GM06990 (cell line): ENCODE data around the gene CFAP46.
"Not testable (repeated sequence)": the region's sequence is repeated elsewhere in the genome, so short reads cannot be mapped to it uniquely, and the experiment has no call there.

Source experiments
- DNase-seq: peaks from one replicate; pipeline ENCODE4 v3.0.0-alpha.2; 2011; ENCODE audit not compliant: insufficient read length; ENCODE audit errors: extremely low read depth
- H3K27me3 ChIP-seq: replicated peaks from 2 replicates; pipeline ENCODE4 v1.6.0; 2011; ENCODE audit warnings: low read length; ENCODE audit not compliant: control insufficient read depth, insufficient read depth
- H3K36me3 ChIP-seq: 2 replicates; pipeline ENCODE4 v1.5.1; 2011; ENCODE audit warnings: low read length; ENCODE audit not compliant: control insufficient read depth, insufficient read depth
- H3K4me3 ChIP-seq: replicated peaks from 2 replicates; pipeline ENCODE4 v1.5.1; 2011; ENCODE audit warnings: low read depth, mild to moderate bottlenecking, control low read depth, low read length
- TF ChIP-seq, protein P1 (sequence below): IDR thresholded peaks from 2 replicates; pipeline ENCODE4 v1.5.1; 2011; ENCODE audit warnings: low read length, control low read depth, mild to moderate bottlenecking, inconsistent platforms; ENCODE audit not compliant: insufficient read depth, poor library complexity, severe bottlenecking

The CFAP46 gene

DNA sequence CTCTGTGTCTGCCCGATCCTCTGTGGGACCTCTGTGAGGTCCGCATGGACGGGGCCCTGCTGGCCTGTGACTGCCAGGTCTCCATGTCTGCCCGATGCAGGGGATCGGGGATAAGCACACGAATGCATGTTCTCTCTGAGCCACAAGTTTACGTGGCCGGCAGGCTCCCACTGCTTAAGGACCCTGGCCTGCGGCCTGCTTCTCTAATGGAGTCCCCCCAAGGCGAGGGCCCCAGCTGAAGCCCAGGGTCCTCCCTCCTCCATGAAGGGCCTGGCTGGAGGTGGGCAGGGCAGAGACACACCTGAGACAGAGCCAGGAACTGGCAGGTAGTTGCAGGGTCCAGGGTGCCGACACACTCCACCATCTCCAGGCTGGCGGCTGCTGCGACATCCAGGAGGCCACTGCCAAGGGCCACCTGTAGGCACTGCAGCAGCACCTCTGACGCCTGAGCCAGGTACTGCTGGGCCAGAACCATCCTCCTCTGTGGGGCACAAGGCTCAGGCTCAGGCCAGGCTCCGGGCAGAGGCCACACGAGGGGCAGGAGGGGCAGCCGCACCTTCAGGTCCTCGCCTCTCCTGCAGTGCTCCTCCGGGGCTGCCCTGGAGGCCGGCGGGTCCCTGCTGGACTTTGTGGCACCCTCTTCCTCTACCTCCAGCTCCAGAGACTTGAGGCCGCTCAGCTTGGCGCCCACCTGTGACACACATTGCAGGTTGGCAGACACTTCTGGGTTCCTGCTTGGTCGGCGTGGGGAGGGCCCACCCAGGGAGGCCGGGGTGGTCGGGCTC is 95.5 kb downstream of the CFAP46 start:
- Histone ChIP-seq H3K36me3 (no peaks in the 10 kb centered on the region), H3K4me3 (no peak overlapping the region), H3K27me3 (no peaks in the 10 kb centered on the region; the same call in 1 of the 2 replicates)
- DNase-seq, result no peak
- TF ChIP-seq, protein P1, sequence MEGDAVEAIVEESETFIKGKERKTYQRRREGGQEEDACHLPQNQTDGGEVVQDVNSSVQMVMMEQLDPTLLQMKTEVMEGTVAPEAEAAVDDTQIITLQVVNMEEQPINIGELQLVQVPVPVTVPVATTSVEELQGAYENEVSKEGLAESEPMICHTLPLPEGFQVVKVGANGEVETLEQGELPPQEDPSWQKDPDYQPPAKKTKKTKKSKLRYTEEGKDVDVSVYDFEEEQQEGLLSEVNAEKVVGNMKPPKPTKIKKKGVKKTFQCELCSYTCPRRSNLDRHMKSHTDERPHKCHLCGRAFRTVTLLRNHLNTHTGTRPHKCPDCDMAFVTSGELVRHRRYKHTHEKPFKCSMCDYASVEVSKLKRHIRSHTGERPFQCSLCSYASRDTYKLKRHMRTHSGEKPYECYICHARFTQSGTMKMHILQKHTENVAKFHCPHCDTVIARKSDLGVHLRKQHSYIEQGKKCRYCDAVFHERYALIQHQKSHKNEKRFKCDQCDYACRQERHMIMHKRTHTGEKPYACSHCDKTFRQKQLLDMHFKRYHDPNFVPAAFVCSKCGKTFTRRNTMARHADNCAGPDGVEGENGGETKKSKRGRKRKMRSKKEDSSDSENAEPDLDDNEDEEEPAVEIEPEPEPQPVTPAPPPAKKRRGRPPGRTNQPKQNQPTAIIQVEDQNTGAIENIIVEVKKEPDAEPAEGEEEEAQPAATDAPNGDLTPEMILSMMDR, result no peak

DNA sequence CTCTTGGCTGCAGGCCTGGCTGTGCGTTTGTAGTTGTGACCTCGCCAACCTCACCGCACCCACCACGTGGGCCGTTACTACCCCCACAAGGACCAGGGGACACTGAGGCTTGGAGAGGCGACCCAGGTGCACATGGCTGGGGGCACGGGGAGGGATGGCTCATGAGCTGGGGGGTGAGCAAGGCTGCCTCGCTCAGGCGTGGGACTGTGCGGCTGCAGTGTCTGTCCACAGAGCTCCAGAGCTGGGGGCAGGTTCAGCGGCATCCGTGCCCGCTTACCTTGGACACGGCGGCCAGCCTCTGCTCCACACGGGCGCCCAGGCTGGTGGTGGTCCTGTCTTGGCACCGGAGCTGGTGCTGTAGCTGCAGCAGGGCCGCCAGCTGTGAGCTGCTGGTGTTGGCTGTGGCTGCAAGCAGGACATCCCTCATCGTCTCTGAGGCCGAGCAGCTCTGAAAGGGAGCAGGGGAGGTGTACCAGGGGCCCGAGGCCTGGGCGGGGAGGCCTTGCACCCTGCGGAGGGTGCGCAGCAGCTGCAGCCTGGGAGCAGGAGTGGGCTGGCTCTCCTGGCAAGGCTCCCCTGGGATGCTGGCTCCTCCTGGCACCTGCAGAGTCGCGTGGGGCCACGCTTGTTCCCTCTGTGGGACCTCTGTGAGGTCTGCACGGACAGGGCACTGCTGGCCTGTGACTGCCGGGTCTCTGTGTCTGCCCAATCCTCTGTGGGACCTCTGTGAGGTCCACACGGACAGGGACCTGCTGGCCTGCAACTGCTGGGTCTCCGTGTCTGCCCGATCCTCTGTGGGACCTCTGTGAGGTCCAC is 96.4 kb downstream of the CFAP46 start:
- Histone ChIP-seq H3K4me3 (no peak overlapping the region), H3K27me3 (no peaks in the 10 kb centered on the region; the same call in 1 of the 2 replicates), H3K36me3 (no peaks in the 10 kb centered on the region)
- TF ChIP-seq, protein P1, result no peak
- DNase-seq, result no peak

DNA sequence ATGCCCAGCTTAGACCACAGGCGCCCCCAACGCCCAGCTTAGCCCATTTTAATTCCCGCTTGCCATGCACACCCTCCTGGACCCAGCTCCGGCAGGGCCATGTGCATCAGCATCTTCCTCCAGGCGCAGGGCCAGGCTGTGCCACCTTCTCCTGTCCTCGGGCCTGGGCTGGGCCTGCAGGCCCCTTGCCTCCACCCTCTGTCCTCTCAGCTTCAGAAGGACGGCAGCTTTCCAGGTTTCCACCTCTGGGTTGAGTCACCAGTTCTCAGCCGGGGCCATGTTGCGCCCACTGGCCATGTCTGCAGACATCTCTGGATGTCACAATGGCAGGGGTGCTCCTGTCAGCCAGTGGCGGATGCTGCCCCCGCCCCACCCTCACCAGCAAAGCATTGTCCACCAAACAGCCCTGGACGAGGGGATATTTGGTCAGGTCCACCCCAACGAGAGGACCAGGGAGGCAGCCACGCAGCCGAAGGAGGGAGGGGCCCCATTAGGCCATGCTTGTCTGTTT is 97.3 kb downstream of the CFAP46 start:
- TF ChIP-seq, protein P1, result no peak
- no peaks in the 10 kb centered on the region for H3K36me3 ChIP-seq
- no peak for DNase-seq

DNA sequence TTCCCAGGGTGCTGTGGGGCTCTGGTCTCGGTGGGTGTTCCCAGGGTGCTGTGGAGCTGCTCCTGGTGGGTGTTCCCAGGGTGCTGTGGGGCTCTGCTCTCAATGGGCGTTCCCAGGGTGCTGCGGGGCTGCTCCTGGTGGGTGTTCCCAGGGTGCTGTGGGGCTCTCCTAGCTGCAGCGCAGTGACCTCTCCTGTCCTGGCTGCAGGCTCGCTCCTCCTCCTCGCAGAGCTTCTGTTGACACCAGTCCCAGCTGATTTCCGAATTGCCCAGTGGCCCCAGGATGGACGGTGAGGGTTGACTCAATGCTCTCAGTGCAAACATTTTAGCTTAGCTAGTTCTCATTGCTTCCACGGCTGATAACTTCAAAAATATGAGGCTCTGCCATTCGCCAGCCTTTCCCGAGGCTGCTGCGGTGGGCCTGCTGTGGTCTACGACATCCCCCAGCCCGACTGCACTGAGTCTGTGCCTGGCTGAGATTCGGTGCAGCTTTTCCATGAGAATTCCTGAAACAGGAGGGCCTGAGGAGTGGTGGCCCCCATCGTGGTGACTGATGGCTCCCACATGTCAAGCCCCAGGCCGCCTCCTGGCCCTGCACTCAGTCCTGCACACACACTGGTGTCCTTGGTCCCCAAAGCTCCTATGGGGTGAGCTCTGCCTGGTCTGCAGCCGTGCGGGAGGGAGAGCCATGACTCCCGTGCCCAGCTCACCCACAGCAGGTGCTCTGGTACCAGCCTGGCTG is 98.1 kb downstream of the CFAP46 start:
- Histone ChIP-seq H3K36me3 (no peaks in the 10 kb centered on the region), H3K27me3 (no peaks in the 10 kb centered on the region; the same call in 1 of the 2 replicates), H3K4me3 (no peak overlapping the region)
- TF ChIP-seq, protein P1, result no peak
- no peak for DNase-seq

More for the DNA sequence above, 97.3 kb downstream of the CFAP46 start:
- Histone ChIP-seq H3K4me3 (no peak overlapping the region), H3K27me3 (no peaks in the 10 kb centered on the region; the same call in 1 of the 2 replicates)

DNA sequence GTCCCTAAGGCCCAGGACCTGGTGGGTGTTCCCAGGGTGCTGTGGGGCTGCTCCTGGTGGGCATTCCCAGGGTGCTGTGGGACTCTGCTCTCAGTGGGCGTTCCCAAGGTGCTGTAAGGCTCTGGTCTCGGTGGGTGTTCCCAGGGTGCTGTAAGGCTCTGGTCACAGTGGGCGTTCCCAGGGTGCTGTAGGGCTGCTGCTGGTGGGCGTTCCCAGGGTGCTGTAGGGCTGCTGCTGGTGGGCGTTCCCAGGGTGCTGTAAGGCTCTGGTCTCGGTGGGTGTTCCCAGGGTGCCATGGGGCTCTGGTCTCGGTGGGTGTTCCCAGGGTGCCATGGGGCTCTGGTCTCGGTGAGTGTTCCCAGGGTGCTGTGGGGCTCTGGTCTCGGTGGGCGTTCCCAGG is 99.1 kb downstream of the CFAP46 start:
- not testable (repeated sequence) for H3K4me3 ChIP-seq, DNase-seq, H3K27me3 ChIP-seq, H3K36me3 ChIP-seq
